Brain microvascular endothelial cell (primary cell): ENCODE measurements around the gene BUD31.

Source experiments
- DNase-seq: peaks from one replicate; pipeline ENCODE4 v3.0.0-alpha.2; 2020
- H3K27ac ChIP-seq: fragments of 250-450 bp; sonication (Bioruptor Pico); 2 replicates; pipeline ENCODE4 v1.5.1; 2020; ENCODE audit warnings: mild to moderate bottlenecking, moderate library complexity
- H3K27me3 ChIP-seq: fragments of 250-450 bp; sonication (Bioruptor Pico); replicated peaks from 2 replicates; pipeline ENCODE4 v1.5.1; 2020; ENCODE audit warnings: mild to moderate bottlenecking
- H3K36me3 ChIP-seq: fragments of 250-450 bp; sonication (Bioruptor Pico); replicated peaks from 2 replicates; pipeline ENCODE4 v1.5.1; 2020; ENCODE audit warnings: mild to moderate bottlenecking
- H3K4me3 ChIP-seq: 2 replicates; pipeline ENCODE4 v1.5.1; 2011; ENCODE audit warnings: low read depth, mild to moderate bottlenecking, control low read depth, low read length, moderate library complexity
- CTCF ChIP-seq: IDR thresholded peaks from 2 replicates; pipeline ENCODE4 v1.5.1; 2011; ENCODE audit warnings: low read depth, mild to moderate bottlenecking, moderate library complexity, low read length, control low read depth, inconsistent platforms; ENCODE audit errors: missing control alignments
- in situ Hi-C: cut with HindIII; loops from 2 replicates; pipeline ENCODE4 v1.10.0; 2017; ENCODE audit warnings: low sequenced_read_pairs, low pct_ligation_motif_present

BUD31 gene

GRCh38 chr7:99408379-99409191 lies at the start of gene BUD31, which contains the start of gene PDAP1:
TSS of gene BUD31 (plus strand) at chr7:99408969. CDS start at chr7:99411093, 2,124 bp downstream.
TSS of gene PDAP1 (minus strand) at chr7:99408597. CDS start at chr7:99408548, 49 bp downstream.
- Histone ChIP-seq H3K27me3 (no peaks in the 10 kb centered on the region), H3K27ac (peak within 1 kb of the TSS; percentile 100), H3K4me3 (peak within 1 kb of the TSS; percentile 98), H3K36me3 (peaks cover 43% of the 10 kb centered on the region)
- in situ Hi-C loops = no loop called here
- no peak for TF ChIP-seq CTCF
- peak; percentile 90 for DNase-seq

- Histone ChIP-seq H3K27me3 (no peaks in the 10 kb centered on the region), H3K36me3 (peaks cover 80% of the 10 kb centered on the region), H3K4me3 (no peak overlapping the region), H3K27ac (no peak overlapping the region)
- no peak for DNase-seq
- TF ChIP-seq CTCF = no peak
- in situ Hi-C loops = no loop called here
These were observed 49.2 kb upstream of the BUD31 start for GRCh38 chr7:99359465-99360154.

GRCh38 chr7:99362801-99363200 lies 46.0 kb upstream of the BUD31 start:
- peaks cover 75% of the 10 kb centered on the region for H3K36me3 ChIP-seq

GRCh38 chr7:99363286-99363685 lies 45.5 kb upstream of the BUD31 start:
- H3K4me3 ChIP-seq = no peak overlapping the region
- no peak for DNase-seq
- in situ Hi-C loops = no loop called here
- peaks cover 70% of the 10 kb centered on the region for H3K36me3 ChIP-seq
- H3K27me3 ChIP-seq = no peaks in the 10 kb centered on the region
- TF ChIP-seq CTCF = no peak
- peak overlapping the region; percentile 69 for H3K27ac ChIP-seq

More at GRCh38 chr7:99362801-99363200, 46.0 kb upstream of the BUD31 start:
- no peaks in the 10 kb centered on the region for H3K27me3 ChIP-seq
- peak; percentile 84 for DNase-seq
- H3K4me3 ChIP-seq = no peak overlapping the region
- TF ChIP-seq CTCF = no peak
- peak overlapping the region; percentile 69 for H3K27ac ChIP-seq
- in situ Hi-C loops = no loop called here

- peak; percentile 73 for TF ChIP-seq CTCF
- Histone ChIP-seq H3K27me3 (no peaks in the 10 kb centered on the region), H3K4me3 (no peak overlapping the region), H3K27ac (no peak overlapping the region), H3K36me3 (peaks cover 50% of the 10 kb centered on the region)
- DNase-seq = no peak
- in situ Hi-C loops = no loop called here
These were observed 43.2 kb upstream of the BUD31 start for GRCh38 chr7:99365318-99366141.
